ENCODE results near the gene ULK3. TPM values are rescaled to one million over a fixed set of nuclear protein-coding genes. Genes with fewer than 3 reads are reported as not detected.
A peak's percentile ranks its signal among the peaks of the same experiment; 100 is the strongest.

Gene ULK3
- total RNA-seq: 75.9 TPM

- no peak for DNase-seq (ENCODE audit: extremely low spot score in 2 of 2)
- peaks cover 0 to 28% of the 10 kb centered on the region in 2 donors for H3K36me3 ChIP-seq
- TF ChIP-seq POLR2AphosphoS5 (IDR thresholded peaks at IDR 0.05; ENCODE audit: insufficient read depth in 1 of 2, low read depth in 1 of 2) (peak; percentile 37 to 78), POLR2A (IDR thresholded peaks at IDR 0.05) (peak in 1 of 2 donors; percentile 48)
- TF ChIP-seq, protein P1, sequence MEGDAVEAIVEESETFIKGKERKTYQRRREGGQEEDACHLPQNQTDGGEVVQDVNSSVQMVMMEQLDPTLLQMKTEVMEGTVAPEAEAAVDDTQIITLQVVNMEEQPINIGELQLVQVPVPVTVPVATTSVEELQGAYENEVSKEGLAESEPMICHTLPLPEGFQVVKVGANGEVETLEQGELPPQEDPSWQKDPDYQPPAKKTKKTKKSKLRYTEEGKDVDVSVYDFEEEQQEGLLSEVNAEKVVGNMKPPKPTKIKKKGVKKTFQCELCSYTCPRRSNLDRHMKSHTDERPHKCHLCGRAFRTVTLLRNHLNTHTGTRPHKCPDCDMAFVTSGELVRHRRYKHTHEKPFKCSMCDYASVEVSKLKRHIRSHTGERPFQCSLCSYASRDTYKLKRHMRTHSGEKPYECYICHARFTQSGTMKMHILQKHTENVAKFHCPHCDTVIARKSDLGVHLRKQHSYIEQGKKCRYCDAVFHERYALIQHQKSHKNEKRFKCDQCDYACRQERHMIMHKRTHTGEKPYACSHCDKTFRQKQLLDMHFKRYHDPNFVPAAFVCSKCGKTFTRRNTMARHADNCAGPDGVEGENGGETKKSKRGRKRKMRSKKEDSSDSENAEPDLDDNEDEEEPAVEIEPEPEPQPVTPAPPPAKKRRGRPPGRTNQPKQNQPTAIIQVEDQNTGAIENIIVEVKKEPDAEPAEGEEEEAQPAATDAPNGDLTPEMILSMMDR (IDR thresholded peaks at IDR 0.05): peak; percentile 19 to 59 (median 54)
- no peaks in the 10 kb centered on the region for H3K9me3 ChIP-seq
- H3K27ac ChIP-seq: peak within 1 kb of the TSS; percentile 85
- H3K27me3 ChIP-seq: no peaks in the 10 kb centered on the region
- peaks cover 41% of the 10 kb centered on the region for H3K4me1 ChIP-seq
- intact Hi-C loops (cut with DNase I): no loop called here
- H3K4me3 ChIP-seq: peak within 1 kb of the TSS; percentile 63 to 71
Observed at GRCh38 chr15:74842581-74843444, at the start of gene ULK3. TSS of gene ULK3 (minus strand) at chr15:74843156. CDS start at chr15:74843105, 51 bp downstream.

GRCh38 chr15:74892313-74892712 lies 49.4 kb upstream of the ULK3 start:
- no peak overlapping the region for H3K4me3 ChIP-seq
- DNase-seq (ENCODE audit: extremely low spot score in 2 of 2): no peak
- no peak for TF ChIP-seq POLR2AphosphoS5 (IDR thresholded peaks at IDR 0.05; ENCODE audit: insufficient read depth in 1 of 2, low read depth in 1 of 2)
- no peak for TF ChIP-seq POLR2A (IDR thresholded peaks at IDR 0.05)
- TF ChIP-seq, protein P1 (IDR thresholded peaks at IDR 0.05): no peak
- H3K9me3 ChIP-seq: no peaks in the 10 kb centered on the region
- no peaks in the 10 kb centered on the region for H3K27me3 ChIP-seq
- intact Hi-C loops (cut with DNase I): no loop called here
- H3K27ac ChIP-seq: no peak overlapping the region
- peaks cover 26% of the 10 kb centered on the region for H3K4me1 ChIP-seq
- H3K36me3 ChIP-seq: peaks cover 0 to 6% of the 10 kb centered on the region in 2 donors

- H3K27ac ChIP-seq: no peak overlapping the region
- intact Hi-C loops (cut with DNase I): no loop called here
- TF ChIP-seq, protein P1 (IDR thresholded peaks at IDR 0.05): no peak
- TF ChIP-seq POLR2AphosphoS5 (IDR thresholded peaks at IDR 0.05; ENCODE audit: insufficient read depth in 1 of 2, low read depth in 1 of 2) (no peak), POLR2A (IDR thresholded peaks at IDR 0.05) (no peak)
Observed at GRCh38 chr15:74891469-74891868, 48.5 kb upstream of the ULK3 start.

GRCh38 chr15:74890665-74890960 lies 47.7 kb upstream of the ULK3 start:
- H3K9me3 ChIP-seq: no peaks in the 10 kb centered on the region
- H3K4me3 ChIP-seq: peak overlapping the region; percentile 69 to 97
- intact Hi-C loops (cut with DNase I): no loop called here
- DNase-seq (ENCODE audit: extremely low spot score in 2 of 2): no peak
- peak overlapping the region; percentile 73 for H3K27ac ChIP-seq
- peaks cover 0 to 6% of the 10 kb centered on the region in 2 donors for H3K36me3 ChIP-seq
- peaks cover 26% of the 10 kb centered on the region for H3K4me1 ChIP-seq
- TF ChIP-seq POLR2A (IDR thresholded peaks at IDR 0.05) (no peak), POLR2AphosphoS5 (IDR thresholded peaks at IDR 0.05; ENCODE audit: insufficient read depth in 1 of 2, low read depth in 1 of 2) (no peak)
- TF ChIP-seq, protein P1 (IDR thresholded peaks at IDR 0.05): no peak
- H3K27me3 ChIP-seq: no peaks in the 10 kb centered on the region

More at GRCh38 chr15:74891469-74891868, 48.5 kb upstream of the ULK3 start:
- Histone ChIP-seq H3K9me3 (no peaks in the 10 kb centered on the region), H3K27me3 (no peaks in the 10 kb centered on the region), H3K4me3 (no peak overlapping the region), H3K36me3 (peaks cover 0 to 6% of the 10 kb centered on the region in 2 donors), H3K4me1 (peaks cover 26% of the 10 kb centered on the region)
- no peak for DNase-seq (ENCODE audit: extremely low spot score in 2 of 2)

All from vagina (tissue), 2 donors.